Coronary artery (tissue), 2 donors: ENCODE data around the gene C9orf85.

Source experiments
- DNase-seq: peaks from one replicate; pipeline ENCODE4 v3.0.0-alpha.2; 2017; ENCODE audit warnings: low spot score
- H3K27ac ChIP-seq, 2 donors: fragments of 200-600 bp; sonication (generic); one replicate each; pipeline ENCODE4 v1.5.1; 2016 to 2019
- H3K4me3 ChIP-seq: fragments of 200-600 bp; sonication (generic); 2 replicates; pipeline ENCODE4 v1.5.1; 2016; ENCODE audit warnings: mild to moderate bottlenecking, moderate library complexity
- TF ChIP-seq, protein P1 (sequence below): fragments of 200-600 bp; sonication (generic); IDR thresholded peaks from one replicate; pipeline ENCODE4 v1.5.1; 2019; ENCODE audit warnings: antibody characterized with exemption

Gene C9orf85

DNA sequence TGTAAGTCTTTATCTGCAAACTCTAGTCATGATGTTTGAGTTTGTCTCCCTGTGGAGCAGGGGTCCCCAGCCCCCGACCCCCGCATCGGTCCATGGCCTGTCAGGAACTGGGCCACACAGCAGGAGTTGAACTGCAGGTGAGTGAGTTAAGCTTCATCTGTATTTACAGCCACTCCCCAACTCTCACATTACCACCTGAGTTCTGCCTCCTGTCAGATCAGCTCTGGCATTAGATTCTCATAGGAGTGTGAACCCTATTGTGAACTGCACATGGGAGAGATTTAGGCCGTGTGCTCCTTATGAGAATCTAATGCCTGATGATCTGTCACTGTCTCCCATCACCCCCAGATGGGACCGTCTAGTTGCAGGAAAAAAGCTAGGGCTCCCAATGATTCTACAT, 7.0 kb downstream of the C9orf85 start:
- no peak for DNase-seq
- H3K4me3 ChIP-seq = no peak overlapping the region
- H3K27ac ChIP-seq = no peak overlapping the region
- TF ChIP-seq, protein P1, sequence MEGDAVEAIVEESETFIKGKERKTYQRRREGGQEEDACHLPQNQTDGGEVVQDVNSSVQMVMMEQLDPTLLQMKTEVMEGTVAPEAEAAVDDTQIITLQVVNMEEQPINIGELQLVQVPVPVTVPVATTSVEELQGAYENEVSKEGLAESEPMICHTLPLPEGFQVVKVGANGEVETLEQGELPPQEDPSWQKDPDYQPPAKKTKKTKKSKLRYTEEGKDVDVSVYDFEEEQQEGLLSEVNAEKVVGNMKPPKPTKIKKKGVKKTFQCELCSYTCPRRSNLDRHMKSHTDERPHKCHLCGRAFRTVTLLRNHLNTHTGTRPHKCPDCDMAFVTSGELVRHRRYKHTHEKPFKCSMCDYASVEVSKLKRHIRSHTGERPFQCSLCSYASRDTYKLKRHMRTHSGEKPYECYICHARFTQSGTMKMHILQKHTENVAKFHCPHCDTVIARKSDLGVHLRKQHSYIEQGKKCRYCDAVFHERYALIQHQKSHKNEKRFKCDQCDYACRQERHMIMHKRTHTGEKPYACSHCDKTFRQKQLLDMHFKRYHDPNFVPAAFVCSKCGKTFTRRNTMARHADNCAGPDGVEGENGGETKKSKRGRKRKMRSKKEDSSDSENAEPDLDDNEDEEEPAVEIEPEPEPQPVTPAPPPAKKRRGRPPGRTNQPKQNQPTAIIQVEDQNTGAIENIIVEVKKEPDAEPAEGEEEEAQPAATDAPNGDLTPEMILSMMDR = no peak

DNA sequence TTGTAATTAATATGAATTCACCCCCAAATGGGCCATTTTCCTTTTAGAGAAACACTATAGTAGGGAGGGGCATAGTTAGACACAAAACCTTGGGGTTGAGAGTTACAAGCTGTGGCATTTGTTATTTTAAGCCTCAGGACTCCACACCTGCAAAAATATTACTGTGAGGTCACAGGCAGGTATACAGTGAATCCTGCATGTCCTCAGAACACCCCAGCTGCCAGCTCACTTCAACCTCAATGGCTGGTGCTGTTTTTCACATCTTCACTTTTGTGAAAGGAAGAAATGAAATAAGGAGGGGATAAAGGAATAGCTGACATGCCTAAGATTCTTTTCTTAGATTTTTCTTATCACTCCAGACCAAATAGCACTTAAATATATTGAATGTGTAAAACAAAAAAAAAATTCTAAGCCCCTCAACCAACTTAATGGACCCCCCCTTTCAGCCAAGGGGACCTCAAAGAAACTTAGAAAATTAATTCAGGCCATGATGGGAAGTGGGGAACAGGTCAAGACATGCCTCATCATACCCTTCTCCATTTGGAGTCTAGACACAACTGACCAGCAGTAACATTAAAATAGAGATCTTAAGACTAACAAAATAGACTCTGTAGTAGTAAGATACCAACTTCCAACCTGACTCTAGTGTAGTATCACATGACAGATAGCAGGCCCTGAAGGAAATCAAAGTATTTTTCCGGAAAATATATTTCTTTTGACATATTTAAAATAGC, 9.2 kb downstream of the C9orf85 start:
- no peak for DNase-seq
- Histone ChIP-seq H3K27ac (no peak overlapping the region), H3K4me3 (no peak overlapping the region)
- TF ChIP-seq, protein P1 = no peak

DNA sequence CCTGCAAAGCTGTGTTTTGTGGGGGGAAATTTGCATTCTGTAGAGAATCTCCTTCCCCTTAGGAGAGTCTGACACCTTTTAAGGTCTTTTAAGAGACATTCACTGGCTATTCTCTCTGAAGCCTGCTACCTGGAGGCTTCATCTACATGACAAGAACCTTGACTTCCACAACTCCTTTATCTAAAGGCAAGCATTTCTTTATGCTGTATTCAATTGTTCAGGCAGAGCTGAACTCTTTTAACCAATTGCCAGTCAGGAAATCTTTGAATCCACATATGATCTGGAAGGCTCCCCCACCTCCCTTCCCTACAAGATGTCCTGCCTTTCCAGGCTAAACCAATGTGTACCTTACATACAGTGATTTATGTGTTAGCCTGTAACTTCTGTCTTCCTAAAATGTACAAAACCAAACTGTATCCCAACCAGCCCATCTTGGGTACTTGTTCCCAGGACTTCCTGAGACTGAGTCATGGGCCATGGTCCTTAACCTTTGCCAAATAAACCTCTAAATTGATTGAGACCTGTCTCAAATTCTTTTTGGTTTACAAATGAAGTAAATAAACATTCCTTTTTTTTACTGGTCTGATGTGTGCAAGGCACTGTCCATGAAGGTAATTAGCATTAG, 9.9 kb downstream of the C9orf85 start:
- TF ChIP-seq, protein P1 = no peak
- no peak overlapping the region for H3K4me3 ChIP-seq
- DNase-seq = no peak
- H3K27ac ChIP-seq = no peak overlapping the region

DNA sequence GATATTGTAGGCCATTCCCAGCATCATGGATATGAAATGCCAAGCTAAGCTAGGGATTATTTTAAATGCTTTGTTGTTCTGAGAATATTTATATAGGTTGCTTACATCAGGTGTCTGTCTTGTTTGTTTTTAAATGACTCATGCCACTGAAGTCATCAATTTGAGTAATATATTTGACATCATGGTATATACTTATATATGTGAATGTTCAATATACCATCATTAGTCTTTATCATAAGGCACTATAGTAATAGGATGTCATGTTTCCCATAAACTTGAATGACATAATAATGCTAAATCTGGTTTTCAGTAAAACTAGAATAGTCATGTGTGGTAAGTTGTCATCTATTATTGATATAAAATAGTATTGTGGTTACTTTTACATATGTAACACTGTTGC, 13.1 kb downstream of the C9orf85 start:
- TF ChIP-seq, protein P1 = no peak
- no peak overlapping the region for H3K27ac ChIP-seq
- no peak for DNase-seq
- no peak overlapping the region for H3K4me3 ChIP-seq

DNA sequence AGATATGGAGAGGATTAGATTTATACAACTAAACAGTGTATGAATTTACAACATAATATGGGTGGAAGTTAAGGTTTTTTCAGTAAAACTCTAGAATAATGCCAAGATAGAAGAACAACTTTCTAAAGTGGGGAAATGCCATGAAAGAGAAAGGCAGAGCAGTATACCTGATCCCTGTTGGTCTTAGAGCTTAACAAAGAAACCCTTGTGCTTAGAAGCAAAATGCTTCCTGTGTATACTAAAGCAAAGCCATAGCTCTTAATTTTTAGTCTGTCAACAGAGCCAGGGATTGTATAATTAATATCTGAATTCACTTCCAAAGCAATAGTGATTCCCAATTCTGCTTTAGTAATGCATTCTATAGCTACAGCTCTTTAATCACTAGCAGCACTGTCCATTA, 14.4 kb downstream of the C9orf85 start:
- Histone ChIP-seq H3K27ac (no peak overlapping the region), H3K4me3 (no peak overlapping the region)
- no peak for DNase-seq
- TF ChIP-seq, protein P1 = no peak

DNA sequence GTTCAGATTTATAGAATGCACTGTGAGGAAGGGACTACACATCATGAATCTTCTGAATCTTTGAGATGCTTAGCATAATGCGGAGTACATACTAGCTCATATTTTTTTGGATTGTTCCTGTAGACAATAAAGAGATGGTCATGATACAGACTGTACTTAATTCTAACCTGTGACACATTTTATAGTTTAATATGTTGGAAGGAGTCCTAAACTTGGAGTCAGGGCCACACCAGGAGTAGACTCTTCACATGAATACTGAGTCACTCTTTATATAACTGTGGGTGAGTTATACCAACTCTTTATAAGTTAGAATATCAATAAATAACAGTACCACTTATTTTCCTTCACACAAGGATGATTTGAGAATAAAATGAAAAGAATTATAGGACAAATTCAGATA, 16.9 kb downstream of the C9orf85 start:
- DNase-seq = no peak
- H3K27ac ChIP-seq = no peak overlapping the region
- TF ChIP-seq, protein P1 = no peak
- H3K4me3 ChIP-seq = no peak overlapping the region

DNA sequence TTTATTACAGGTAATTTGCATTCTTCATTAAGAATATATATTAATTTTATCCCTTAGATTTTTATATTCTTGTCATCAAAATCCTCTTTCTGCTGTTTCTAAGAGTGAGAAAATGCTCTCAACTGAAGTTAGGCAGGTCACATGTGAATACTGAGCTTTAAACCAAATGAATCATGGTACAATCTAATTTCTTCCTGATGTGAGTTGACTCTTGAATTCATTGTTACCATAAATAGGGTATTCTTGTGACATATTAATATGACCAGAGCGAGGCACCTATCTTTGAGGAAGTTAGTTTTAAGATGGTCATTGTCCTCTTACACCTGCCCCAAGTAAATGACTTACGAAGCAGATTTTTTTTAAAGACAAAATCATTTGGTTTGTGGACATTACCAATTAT, 17.4 kb downstream of the C9orf85 start:
- no peak for DNase-seq
- no peak overlapping the region for H3K27ac ChIP-seq
- TF ChIP-seq, protein P1 = no peak
- no peak overlapping the region for H3K4me3 ChIP-seq
